Measurements from ENCODE around the gene ZNF446. TPM values are rescaled to one million over a fixed set of nuclear protein-coding genes. Genes with fewer than 3 reads are reported as not detected.
A peak's percentile ranks its signal among the peaks of the same experiment; 100 is the strongest.

Gene ZNF446
- total and polyA plus RNA-seq, 12 donors, result 4.2 to 11.1 (median 5.7) TPM

DNA sequence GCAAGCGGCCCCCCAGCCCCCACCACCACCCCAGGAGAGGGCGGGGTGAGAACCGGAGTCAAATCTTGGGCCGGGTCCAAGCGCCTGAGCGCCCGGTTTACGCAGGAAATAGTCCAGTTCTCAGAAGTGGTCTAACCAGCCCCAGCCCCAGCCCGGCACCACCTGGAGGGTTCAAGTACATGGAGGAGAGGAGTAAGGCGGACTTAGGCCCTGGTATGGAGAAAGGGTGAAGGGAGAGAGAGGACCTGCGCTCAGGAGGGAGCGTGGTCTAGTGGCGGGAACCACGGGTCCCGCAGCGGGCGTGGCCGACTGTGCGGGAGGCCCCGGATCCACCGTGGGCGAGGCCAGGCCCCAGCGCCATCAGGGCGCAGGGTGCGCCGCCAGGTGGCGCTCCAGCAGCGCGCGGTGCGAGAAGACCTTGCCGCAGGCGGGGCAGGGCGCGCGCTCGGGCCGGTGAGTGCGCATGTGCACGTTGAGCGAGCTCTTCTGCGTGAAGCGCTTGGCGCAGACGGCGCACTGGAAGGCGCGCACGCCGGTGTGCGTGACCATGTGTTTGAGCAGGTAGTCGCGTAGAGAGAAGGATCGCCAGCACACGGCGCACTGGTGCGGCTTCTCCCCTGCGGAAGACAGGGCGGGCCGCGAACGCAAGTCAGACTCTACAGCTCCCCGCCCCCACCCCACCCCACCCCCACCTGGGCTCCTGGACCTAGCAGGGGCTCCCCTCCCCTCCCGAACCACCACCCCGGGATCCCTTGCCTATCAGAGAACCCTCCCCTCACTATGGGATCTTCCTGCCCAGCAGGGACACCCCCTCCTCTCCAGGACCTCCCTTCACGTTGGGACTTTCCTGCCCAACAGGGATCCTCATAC lies 37.8 kb downstream of the ZNF446 start:
- Histone ChIP-seq H3K4me1 (peaks cover 11 to 54% (median 39%) of the 10 kb centered on the region in 9 donors), H3K9me3 (no peaks in the 10 kb centered on the region), H3K36me3 (peaks cover 0 to 32% (median 16%) of the 10 kb centered on the region in 9 donors), H3K27me3 (no peaks in the 10 kb centered on the region), H3K4me3 (peak overlapping the region in 9 of 10 donors; percentile 30 to 54 (median 49)), H3K27ac (peak overlapping the region in 9 of 10 donors; percentile 21 to 72 (median 47))
- WGBS, 2 donors, result 19 to 35% methylated on average over 65 of the region's 66 CpGs
- peak; percentile 77 to 92 for DNase-seq
- peak; percentile 81 to 91 (median 88) for ATAC-seq
- TF ChIP-seq CTCF (IDR thresholded peaks at IDR 0.05), result peak; percentile 73 to 96 (median 86)
- intact Hi-C loops (cut with DNase I), result no loop called here

- intact Hi-C loops (cut with DNase I), result no loop called here
- Histone ChIP-seq H3K36me3 (peaks cover 0 to 32% (median 16%) of the 10 kb centered on the region in 9 donors), H3K9me3 (no peaks in the 10 kb centered on the region), H3K27ac (peak overlapping the region in 6 of 10 donors; percentile 30 to 72 (median 58)), H3K4me1 (peaks cover 11 to 54% (median 39%) of the 10 kb centered on the region in 9 donors), H3K27me3 (no peaks in the 10 kb centered on the region), H3K4me3 (peak overlapping the region in 8 of 10 donors; percentile 30 to 54 (median 50))
- ATAC-seq (no peak), DNase-seq (no peak)
- no peak for TF ChIP-seq CTCF (IDR thresholded peaks at IDR 0.05)
- WGBS, 2 donors, result 71 to 81% methylated on average over 3 of the region's 3 CpGs
Observed at GRCh38 chr19:58514564-58515022, 38.4 kb downstream of the ZNF446 start.

DNA sequence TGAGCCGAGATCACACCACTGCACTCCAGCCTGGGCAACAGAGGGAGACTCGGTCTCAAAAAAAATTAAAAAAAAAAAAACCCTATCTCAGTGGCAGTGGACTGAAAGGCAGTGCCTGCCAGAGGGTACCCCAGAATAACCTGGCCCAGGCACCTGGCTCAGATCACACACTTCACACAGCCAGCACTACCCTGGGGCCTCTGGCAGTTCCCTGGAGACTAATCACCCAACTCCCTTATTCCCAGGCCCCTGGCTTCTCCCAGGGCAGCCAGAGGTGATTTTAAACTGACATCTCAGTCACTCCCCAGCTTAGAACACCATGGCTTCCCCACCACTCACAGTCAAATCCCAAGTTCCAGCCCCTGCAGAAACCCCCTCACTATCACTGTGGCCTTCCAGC lies 39.1 kb downstream of the ZNF446 start:
- TF ChIP-seq CTCF (IDR thresholded peaks at IDR 0.05), result no peak

DNA sequence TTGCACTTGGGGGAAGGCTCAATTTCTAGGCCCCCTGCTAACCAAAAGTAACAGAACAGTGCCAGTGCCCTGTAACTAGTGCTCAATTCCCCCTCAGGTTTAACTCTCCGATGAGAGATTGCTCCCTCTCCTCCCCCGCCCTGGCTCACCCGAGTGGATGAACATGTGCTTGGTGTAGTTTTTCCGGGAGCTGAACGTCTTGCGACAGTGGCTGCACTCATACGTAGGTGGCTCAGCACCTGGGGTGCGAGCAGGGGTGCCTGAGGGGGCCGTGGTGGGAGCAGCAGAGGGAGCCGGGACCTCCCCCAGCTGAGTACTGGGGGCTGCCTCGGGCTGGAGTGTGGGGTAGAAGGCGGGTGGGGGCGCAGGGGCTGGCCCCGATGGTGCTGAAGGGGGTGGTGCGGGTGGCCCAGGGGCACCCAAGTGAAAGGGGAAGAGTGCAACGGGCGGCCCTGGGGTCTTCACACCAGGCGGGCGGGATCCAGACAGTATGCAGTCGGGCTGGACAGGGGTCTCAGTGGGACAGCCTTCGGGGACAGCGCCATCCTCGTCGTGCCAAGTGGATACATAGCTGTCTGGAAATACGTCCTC lies 40.2 kb downstream of the ZNF446 start:
- H3K9me3 ChIP-seq, result no peaks in the 10 kb centered on the region
- 87 to 88% methylated on average over 25 of the region's 25 CpGs for WGBS, 2 donors
- intact Hi-C loops (cut with DNase I), result no loop called here
- no peak for TF ChIP-seq CTCF (IDR thresholded peaks at IDR 0.05)
- ATAC-seq (no peak), DNase-seq (no peak)
- H3K27me3 ChIP-seq, result no peaks in the 10 kb centered on the region
- H3K4me3 ChIP-seq, result no peak overlapping the region
- H3K36me3 ChIP-seq, result peaks cover 0 to 32% (median 16%) of the 10 kb centered on the region in 9 donors
- peaks cover 11 to 64% (median 46%) of the 10 kb centered on the region in 9 donors for H3K4me1 ChIP-seq
- H3K27ac ChIP-seq, result no peak overlapping the region

More for the DNA sequence above, 39.1 kb downstream of the ZNF446 start:
- no peak for ATAC-seq
- Histone ChIP-seq H3K9me3 (no peaks in the 10 kb centered on the region), H3K27me3 (no peaks in the 10 kb centered on the region), H3K36me3 (peaks cover 0 to 32% (median 16%) of the 10 kb centered on the region in 9 donors), H3K27ac (no peak overlapping the region), H3K4me1 (peaks cover 11 to 56% (median 39%) of the 10 kb centered on the region in 9 donors), H3K4me3 (no peak overlapping the region)
- intact Hi-C loops (cut with DNase I), result no loop called here
- no peak for DNase-seq
- WGBS, 2 donors, result 85 to 89% methylated on average over 2 of the region's 2 CpGs
